Heart left ventricle (tissue), 13 donors: Measurements from ENCODE around the gene PREX1.

ENCODE experiments used
- POLR2A ChIP-seq, 2 donors: fragments of 450-650 bp; IDR thresholded peaks; one replicate each; pipeline ENCODE4 v1.6.1; 2017; ENCODE audit warnings: antibody characterized with exemption in 2 of 2, mild to moderate bottlenecking in 2 of 2, moderate library complexity in 2 of 2
- TF ChIP-seq, protein P1 (sequence below), 12 donors: fragments of 200-600 bp; sonication (generic) in 4 of 12; IDR thresholded peaks; one replicate each; pipeline versions ENCODE4 v1.5.0 to v1.8.0; 2018 to 2022; ENCODE audit warnings: antibody characterized with exemption in 12 of 12, mild to moderate bottlenecking in 5 of 12
- donor health status: ischemic (EF 13 %, LVEDD 7.1; RV severe dilation, severe dysfunction).
- donor health status: DM: no; HTN: yes; CAD: no.
- donor health status: DM: no; HTN: no; CAD: no.
- donor health status: ischemic (EF 25% LVEDD 6.9; RV normal size, moderate dysfunction).
- donor health status: ischemic (EF 25% LVEDD 5.7; RV mildly dilated, moderate dysfunction).
- donor health status: ischemic (EF 35%, LVEDD 5.7; RV mildly dilated, moderate dysfunction).
- donor health status: nonischemic (EF 11% LVEDD 7.7; RV severe dilation, severe dysfunction).
- donor health status: DM: yes; HTN: yes; CAD: no.
- donor health status: PGD.
- donor health status: ischemic (EF 29% LVEDD 5.4; RV normal size, mild dysfunction).
- donor health status: nonischemic (EF 23%, LVEDD 6.1; RV moderate dilation, normal function).

DNA sequence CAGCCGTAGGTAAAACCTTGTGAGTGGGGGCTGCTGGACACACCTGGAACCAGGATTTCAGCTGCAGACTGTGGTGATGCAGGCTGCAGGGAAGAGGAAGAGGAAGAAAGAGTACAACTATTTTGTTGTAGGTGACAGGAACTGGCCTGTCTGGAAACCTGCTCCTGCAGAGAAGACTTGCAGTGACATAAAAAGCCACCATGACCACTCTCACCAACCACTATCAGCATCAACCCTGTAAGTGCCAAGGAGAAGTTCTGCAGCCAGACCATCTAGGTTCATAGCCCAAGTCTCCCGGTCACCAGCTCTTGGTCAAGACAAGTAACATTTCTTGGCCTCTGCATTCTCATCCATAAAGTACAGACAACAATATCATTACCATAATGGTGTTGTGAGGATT lies 91.2 kb downstream of the PREX1 start:
- TF ChIP-seq, protein P1, sequence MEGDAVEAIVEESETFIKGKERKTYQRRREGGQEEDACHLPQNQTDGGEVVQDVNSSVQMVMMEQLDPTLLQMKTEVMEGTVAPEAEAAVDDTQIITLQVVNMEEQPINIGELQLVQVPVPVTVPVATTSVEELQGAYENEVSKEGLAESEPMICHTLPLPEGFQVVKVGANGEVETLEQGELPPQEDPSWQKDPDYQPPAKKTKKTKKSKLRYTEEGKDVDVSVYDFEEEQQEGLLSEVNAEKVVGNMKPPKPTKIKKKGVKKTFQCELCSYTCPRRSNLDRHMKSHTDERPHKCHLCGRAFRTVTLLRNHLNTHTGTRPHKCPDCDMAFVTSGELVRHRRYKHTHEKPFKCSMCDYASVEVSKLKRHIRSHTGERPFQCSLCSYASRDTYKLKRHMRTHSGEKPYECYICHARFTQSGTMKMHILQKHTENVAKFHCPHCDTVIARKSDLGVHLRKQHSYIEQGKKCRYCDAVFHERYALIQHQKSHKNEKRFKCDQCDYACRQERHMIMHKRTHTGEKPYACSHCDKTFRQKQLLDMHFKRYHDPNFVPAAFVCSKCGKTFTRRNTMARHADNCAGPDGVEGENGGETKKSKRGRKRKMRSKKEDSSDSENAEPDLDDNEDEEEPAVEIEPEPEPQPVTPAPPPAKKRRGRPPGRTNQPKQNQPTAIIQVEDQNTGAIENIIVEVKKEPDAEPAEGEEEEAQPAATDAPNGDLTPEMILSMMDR (IDR thresholded peaks at IDR 0.05) = no peak
- no peak for TF ChIP-seq POLR2A (IDR thresholded peaks at IDR 0.05)
